HG02610 (cell line): ENCODE data around the gene NKTR.

ENCODE experiments used
- ATAC-seq: cut with Tn5 transposase; IDR thresholded peaks from one replicate; pipeline ENCODE4 v1.9.1; 2021; ENCODE audit warnings: mild to moderate bottlenecking, moderate library complexity; ENCODE audit not compliant: unreplicated experiment

Gene NKTR

GRCh38 chr3:42660131-42660715 lies 59.7 kb downstream of the NKTR start:
- ATAC-seq = no peak

DNA sequence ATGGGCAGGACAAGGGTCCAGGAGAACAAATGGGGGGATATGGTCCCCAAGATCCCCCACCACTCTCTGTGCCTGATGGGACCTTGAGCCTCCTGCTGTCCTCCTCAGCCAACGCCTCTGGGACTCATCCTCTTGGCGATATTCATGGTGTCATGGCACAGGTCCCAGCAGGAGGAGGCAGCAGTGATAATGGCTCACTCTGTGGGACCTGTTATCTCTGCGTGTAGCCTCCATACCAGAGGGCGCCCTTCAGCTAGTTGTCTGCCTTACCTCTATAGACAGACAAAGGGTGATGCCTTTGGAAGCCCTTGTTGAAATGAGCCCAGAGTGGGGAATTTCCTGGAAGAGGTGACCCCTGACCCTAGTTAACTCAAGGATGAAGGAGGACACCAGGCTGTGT lies 60.4 kb downstream of the NKTR start:
- ATAC-seq = no peak

GRCh38 chr3:42661593-42662022 lies 61.1 kb downstream of the NKTR start:
- no peak for ATAC-seq

GRCh38 chr3:42662037-42662812 lies 61.7 kb downstream of the NKTR start:
- no peak for ATAC-seq

GRCh38 chr3:42662813-42663535 lies 62.5 kb downstream of the NKTR start:
- ATAC-seq = no peak

GRCh38 chr3:42663581-42664437 lies 63.3 kb downstream of the NKTR start:
- ATAC-seq = no peak

DNA sequence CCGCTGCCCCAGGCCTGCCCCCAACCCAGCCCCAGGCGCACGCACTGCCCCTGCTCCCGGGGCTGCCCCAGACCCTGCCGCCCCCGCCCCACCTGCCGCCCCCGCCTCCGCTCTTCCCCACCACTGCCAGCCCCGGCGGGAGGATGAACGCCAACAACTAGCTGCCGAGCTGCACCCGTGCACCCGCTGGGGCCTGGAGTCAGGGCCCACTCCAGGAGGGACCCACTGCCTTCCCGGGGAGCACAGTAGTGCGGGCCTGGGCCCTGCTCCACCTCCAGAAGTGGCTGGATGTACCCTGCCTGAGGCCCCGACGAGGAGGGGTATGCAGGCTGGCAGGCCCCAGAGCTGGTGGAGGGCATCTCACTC lies 63.9 kb downstream of the NKTR start:
- no peak for ATAC-seq

- ATAC-seq = no peak
Observed at GRCh38 chr3:42665050-42665878, 64.8 kb downstream of the NKTR start.

- ATAC-seq = no peak
Observed at GRCh38 chr3:42666022-42666421, 65.5 kb downstream of the NKTR start.

GRCh38 chr3:42666577-42666998 lies 66.1 kb downstream of the NKTR start:
- no peak for ATAC-seq

GRCh38 chr3:42667096-42667522 lies 66.6 kb downstream of the NKTR start:
- no peak for ATAC-seq

- ATAC-seq = no peak
Observed at GRCh38 chr3:42667523-42668412, 67.3 kb downstream of the NKTR start.

- no peak for ATAC-seq
Observed at GRCh38 chr3:42668413-42668760, 67.9 kb downstream of the NKTR start.

DNA sequence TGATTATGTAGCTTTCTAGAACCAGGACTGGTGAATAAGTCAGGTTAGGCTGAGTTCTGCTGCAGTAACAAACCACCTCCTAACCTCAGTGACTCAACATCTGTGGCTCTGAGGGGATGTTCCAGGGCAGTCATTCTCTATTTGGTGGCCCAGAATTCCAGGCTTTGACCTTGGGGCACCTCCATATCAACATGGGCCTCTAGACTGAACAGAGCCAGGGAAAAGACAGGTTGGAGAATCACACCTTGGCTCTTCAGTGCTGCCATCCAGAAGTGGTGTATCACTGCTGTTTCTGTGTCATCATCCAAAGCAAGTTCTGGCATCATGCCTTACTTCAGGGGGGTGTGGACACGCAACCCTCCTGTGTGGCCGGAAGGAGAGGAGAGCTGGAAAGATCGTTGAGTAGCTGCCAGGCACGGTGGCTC lies 68.3 kb downstream of the NKTR start:
- no peak for ATAC-seq

DNA sequence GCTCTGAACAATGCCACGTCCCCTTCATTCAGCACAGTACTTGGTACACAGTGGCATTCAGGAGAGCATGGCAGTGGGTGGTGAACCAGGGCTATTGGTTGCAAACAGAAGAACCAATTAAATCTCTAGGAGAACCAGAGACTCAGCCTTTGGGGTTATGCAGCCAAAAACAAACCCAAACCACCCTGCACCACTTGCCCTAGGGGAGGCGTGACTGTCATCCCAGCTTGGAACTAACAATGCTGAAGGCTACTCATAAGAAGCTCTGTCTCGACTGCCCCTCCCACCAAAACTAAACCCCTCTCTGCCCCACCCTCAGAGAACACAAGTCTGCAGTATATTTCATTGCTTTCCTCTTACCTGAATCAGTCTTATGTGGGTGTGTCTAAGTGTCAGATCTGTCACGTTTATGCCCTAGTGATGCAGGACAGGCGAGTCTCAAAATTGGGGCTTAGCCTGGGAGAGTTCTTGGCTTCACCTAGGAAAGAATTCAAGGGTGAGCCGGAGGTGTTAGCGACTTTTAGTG lies 69.6 kb downstream of the NKTR start:
- no peak for ATAC-seq

- ATAC-seq = no peak
Observed at GRCh38 chr3:42670670-42671069, 70.2 kb downstream of the NKTR start.

- no peak for ATAC-seq
Observed at GRCh38 chr3:42672515-42672914, 72.0 kb downstream of the NKTR start.

DNA sequence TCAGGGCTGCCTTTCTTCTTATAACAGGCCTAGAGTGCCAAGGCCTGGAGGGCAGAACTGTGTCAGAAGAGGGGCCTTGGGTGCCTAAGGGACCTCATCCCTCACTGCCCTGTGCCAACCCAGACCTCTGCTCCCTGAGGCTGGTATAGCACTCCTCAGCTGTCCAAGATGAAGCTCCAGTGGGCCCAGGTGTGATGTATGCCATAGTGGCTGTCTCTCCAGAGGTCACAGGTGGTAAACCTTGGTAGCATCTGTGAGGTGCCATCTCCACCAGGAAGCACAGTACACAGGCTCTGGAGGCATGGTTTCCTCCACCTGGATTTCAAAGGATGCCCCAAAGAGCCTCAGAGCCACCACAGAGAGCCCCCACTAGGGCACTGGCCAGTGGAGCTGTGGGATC lies 72.6 kb downstream of the NKTR start:
- no peak for ATAC-seq

DNA sequence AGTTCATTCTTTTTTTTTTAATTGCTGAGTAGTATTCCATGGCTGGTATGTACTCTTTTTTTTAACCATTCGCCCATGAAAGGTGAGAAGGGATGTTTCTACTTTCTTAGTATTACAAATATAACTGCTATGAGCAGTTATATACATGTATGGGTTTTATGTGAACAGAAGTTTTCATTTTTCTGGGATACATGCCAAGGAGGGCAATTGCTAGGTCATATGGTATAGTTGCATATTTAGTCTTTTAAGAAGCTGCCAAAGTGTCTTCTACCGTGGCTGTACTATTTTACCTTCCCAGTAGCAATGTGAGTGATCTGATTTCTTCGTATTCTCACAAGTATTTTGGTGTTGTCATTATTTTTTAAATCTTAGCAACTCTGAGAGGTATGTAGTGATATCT lies 73.7 kb downstream of the NKTR start:
- ATAC-seq = no peak
